Stimulated activated CD8-positive, alpha-beta memory T cell treated with anti-CD3 and anti-CD28 coated beads, Interleukin-15, amount 100 ng/mL, for 1 hour (primary cell): ENCODE data around the gene METTL1.
"Not testable (repeated sequence)": the region's sequence is repeated elsewhere in the genome, so short reads cannot be mapped to it uniquely, and the experiment has no call there.

ENCODE experiments used
- DNase-seq: peaks from one replicate; pipeline ENCODE4 v3.0.0-alpha.2; 2020; ENCODE audit warnings: low read depth

METTL1 gene

GRCh38 chr12:57771873-57772428 lies at the start of gene METTL1:
Gene METTL1, minus strand, starts transcription at chr12:57772105. Its CDS starts 22 bp downstream, at chr12:57772083.
- peak; percentile 73 for DNase-seq

DNA sequence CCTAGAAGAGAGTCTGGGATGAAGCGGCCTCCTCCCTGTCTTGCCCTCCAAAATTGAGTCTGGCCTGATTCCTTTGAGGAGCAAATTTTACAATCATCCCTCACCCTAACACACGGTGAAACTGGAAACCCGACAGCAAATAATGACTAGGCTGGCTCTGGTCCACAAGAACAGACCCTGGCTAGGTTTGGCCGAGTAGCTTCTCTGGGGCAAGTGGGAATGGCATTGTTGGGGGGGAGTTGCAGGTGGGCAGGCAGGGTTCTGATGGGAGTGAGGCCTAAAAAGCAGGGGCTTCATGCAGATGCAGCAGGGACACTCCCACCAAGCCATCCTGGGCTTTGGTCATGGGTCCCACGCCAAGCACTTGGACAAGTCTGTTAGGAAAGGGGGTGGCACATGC lies 49.1 kb upstream of the METTL1 start:
- DNase-seq = not testable (repeated sequence)

- not testable (repeated sequence) for DNase-seq
These were observed 48.2 kb upstream of the METTL1 start for GRCh38 chr12:57820119-57820518.

- DNase-seq = not testable (repeated sequence)
These were observed 46.1 kb upstream of the METTL1 start for GRCh38 chr12:57817990-57818331.

- no peak for DNase-seq
These were observed 45.5 kb upstream of the METTL1 start for GRCh38 chr12:57817261-57817989.

DNA sequence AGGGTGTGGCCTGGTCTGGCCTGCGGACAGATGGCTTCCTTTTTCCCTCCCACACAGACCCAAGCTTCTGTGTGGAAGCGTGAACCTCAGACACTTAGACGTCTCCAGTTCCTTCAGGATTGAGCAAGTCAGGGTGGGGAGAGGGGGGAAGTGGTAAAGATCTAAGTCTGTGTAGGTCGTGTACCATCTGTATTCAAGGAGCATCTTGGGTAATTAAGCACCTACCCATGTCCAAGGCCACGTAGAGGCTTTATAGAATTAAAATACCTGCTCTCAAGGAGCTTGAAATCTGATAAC lies 44.9 kb upstream of the METTL1 start:
- no peak for DNase-seq

- no peak for DNase-seq
These were observed 44.3 kb upstream of the METTL1 start for GRCh38 chr12:57816001-57816854.

DNA sequence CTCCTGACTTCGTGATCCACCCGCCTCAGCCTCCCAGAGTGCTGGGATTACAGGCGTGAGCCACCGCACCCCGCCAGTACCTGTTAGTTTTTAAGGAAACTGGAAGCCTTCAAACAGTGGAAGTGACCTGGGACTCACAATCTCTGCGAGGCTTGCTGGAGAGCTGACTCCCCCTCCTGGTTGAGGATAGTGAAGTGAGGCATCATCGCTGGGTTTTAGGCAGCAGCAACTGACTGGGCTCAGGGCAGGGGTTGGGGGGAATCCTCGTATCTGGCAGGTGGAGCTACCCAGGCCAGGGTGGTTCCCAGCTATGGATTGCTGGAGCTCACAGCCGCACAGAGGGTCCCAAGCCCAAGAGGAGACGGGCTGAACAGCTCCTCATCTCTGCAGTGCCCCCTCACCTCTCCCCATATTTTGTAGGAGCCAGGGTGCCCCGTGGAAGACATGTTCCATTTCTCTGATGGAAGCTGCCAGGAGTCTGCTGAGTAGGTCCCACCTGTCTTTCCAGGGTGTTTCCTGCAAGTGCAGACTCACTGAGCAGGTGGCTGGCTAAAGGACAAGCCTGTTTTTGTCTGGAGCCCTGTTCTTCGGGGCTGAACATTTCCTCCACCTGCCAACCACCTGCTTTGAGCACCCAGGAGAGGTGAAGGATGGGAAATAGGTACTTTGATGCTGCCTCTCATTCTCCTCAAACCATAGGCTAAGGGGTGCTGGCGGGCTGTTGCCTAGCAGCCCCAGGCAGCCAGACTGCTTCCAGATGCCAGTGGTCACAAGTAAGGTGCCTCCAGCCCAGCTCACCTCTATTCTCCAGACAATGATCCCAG lies 43.5 kb upstream of the METTL1 start:
- DNase-seq = peak; percentile 13

GRCh38 chr12:57813971-57814772 lies 42.3 kb upstream of the METTL1 start:
- no peak for DNase-seq

DNA sequence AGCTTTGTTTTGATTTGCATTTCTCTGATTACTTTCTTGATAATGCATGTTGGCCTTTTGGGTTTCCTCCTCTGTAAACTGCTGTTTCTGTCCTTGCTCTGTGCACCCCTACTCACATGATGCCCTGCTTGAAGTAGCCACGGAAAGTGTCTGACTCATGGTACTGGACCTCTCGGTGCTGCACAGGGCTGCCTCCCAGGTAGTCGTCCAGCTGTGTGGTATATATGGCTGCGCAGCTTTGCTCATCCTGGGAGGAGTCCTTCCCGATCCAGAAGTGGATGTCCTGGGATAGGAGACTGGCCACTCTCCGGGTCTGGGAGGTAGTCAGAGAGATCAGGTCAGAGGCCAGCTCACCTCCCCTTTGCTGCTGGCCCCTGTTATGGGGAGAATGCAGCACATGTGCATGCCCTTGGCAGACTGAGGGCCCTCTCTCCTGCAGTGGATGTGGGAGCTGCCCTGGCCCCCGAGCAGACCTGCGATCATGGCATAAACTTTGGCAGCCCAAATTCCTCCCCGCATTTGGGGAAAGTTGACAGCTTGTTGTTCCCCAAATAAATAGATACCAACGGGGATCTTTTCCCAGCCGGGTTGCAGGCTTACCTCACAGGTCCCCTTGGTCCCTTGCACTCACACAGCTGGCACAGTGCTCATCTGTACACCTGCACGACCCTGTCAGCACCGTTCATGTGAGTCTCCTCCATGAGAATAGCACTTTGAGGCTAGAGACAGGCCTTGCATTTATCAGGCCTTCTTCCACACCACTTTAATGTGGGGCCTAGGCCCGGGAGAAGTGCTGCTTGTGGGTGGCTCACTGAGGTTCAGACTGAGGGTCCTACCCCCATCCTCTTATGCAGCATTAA lies 41.4 kb upstream of the METTL1 start:
- no peak for DNase-seq

- DNase-seq = no peak
These were observed 39.3 kb upstream of the METTL1 start for GRCh38 chr12:57811028-57811755.

DNA sequence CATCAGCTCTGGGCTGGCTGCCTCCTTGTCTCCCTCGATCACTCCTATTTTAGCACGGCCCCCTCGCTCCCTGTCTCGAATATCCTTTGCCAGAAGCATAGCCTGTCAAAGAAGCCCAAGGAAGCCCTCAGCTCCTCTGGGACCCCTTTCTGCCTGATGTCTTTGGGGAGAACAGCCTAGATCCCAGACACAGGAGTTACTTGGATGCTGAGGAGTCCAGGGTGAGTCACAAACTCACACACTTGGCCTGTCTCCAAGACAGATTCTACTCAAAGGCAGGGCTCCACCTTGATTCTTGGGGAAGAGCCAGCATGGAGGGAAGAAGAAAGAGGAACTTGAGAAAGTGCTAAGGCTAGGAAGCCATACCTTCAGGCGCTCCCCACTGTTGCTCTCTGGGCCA lies 38.5 kb upstream of the METTL1 start:
- no peak for DNase-seq

- DNase-seq = no peak
These were observed 37.5 kb upstream of the METTL1 start for GRCh38 chr12:57809425-57809824.

- no peak for DNase-seq
These were observed 36.4 kb upstream of the METTL1 start for GRCh38 chr12:57808351-57808750.

GRCh38 chr12:57807285-57807684 lies 35.4 kb upstream of the METTL1 start:
- no peak for DNase-seq

DNA sequence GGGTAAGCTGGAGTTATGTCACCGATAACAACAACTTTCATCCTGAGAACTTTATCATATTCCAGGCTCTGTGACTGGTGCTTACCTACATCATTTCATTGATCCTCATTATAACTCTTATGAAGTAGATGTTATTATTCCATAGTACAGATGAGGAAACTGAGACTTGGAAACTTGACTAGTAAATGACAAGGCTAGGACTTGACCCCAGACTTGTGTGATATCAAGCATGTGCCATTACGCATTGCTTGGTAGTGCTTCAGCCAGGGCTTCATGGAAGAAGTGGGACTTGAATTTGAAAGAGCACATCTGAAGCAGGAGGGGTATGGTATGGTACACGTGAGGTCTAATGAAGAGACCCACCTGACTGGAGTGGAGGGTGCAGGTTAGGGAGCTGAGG lies 34.8 kb upstream of the METTL1 start:
- no peak for DNase-seq

- peak; percentile 8 for DNase-seq
These were observed 31.5 kb upstream of the METTL1 start for GRCh38 chr12:57803319-57803893.

DNA sequence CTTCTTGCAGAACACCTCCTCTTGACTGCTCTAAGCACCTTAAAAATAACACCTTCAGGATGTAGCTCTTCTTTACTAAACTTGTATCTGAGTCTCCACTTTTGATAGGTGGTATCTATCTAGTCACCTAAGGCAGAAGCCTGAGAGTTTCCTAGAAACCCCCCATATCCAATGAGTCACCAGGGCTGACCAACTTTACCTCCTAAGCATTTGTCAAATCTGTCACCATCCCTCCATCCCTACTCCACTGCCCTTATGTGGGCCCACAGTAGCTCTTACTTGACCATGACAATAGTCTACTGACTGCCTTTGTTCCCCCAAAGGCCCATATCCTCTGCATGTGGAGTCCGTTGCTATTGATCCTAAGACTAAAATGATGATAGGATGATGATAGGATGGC lies 30.7 kb upstream of the METTL1 start:
- DNase-seq = no peak

- DNase-seq = no peak
These were observed 29.1 kb upstream of the METTL1 start for GRCh38 chr12:57800965-57801364.

- no peak for DNase-seq
These were observed 26.0 kb upstream of the METTL1 start for GRCh38 chr12:57797933-57798332.
